CD4-positive, alpha-beta T cell treated with Interleukin-15 for 1 hour (primary cell): Measurements from ENCODE around the gene SCLY.

ENCODE experiments used
- DNase-seq: peaks from one replicate; pipeline ENCODE4 v3.0.0-alpha.2; 2020

SCLY gene

GRCh38 chr2:238098901-238099713, 38.3 kb downstream of the SCLY start:
- DNase-seq, result no peak

GRCh38 chr2:238099714-238100048, 38.9 kb downstream of the SCLY start:
- DNase-seq, result no peak

GRCh38 chr2:238100049-238100820, 39.4 kb downstream of the SCLY start, which contains the start of gene ESPNL:
TSS of gene ESPNL (plus strand) at chr2:238100340. CDS start at chr2:238100420, 80 bp downstream.
- no peak for DNase-seq

GRCh38 chr2:238100821-238101771, 40.3 kb downstream of the SCLY start:
- no peak for DNase-seq

GRCh38 chr2:238101891-238102841, 41.4 kb downstream of the SCLY start:
- DNase-seq, result no peak

GRCh38 chr2:238102865-238103264, 42.1 kb downstream of the SCLY start:
- DNase-seq, result no peak

GRCh38 chr2:238103465-238104225, 42.8 kb downstream of the SCLY start:
- DNase-seq, result no peak

GRCh38 chr2:238104226-238104690, 43.5 kb downstream of the SCLY start:
- no peak for DNase-seq

GRCh38 chr2:238104691-238105371, 44.0 kb downstream of the SCLY start:
- no peak for DNase-seq

- DNase-seq, result no peak
Measured at GRCh38 chr2:238105506-238106338, 44.9 kb downstream of the SCLY start.

GRCh38 chr2:238106339-238106697, 45.5 kb downstream of the SCLY start:
- no peak for DNase-seq

- no peak for DNase-seq
Measured at GRCh38 chr2:238106698-238107524, 46.1 kb downstream of the SCLY start.

GRCh38 chr2:238107525-238108422, 47.0 kb downstream of the SCLY start:
- peak; percentile 72 for DNase-seq

GRCh38 chr2:238108423-238109183, 47.8 kb downstream of the SCLY start:
- DNase-seq, result peak; percentile 46

- DNase-seq, result no peak
Measured at GRCh38 chr2:238113611-238114010, 52.8 kb downstream of the SCLY start.

GRCh38 chr2:238114331-238114841, 53.6 kb downstream of the SCLY start:
- peak; percentile 13 for DNase-seq
